BLaER1 (cell line): ENCODE data around the gene ANKRD13D.

Source experiments
- H3K27ac ChIP-seq: shearing (Covaris generic); formaldehyde crosslinking; 2 replicates; pipeline ENCODE4 v1.8.1; 2022
- H3K27me3 ChIP-seq: shearing (Covaris generic); formaldehyde crosslinking; 2 replicates; pipeline ENCODE4 v1.8.1; 2022
- H3K36me3 ChIP-seq: shearing (Covaris generic); formaldehyde crosslinking; 2 replicates; pipeline ENCODE4 v1.8.1; 2022
- H3K4me1 ChIP-seq: shearing (Covaris generic); formaldehyde crosslinking; 2 replicates; pipeline ENCODE4 v1.8.1; 2022
- H3K4me2 ChIP-seq: shearing (Covaris generic); formaldehyde crosslinking; 2 replicates; pipeline ENCODE4 v1.8.1; 2022
- H3K4me3 ChIP-seq: shearing (Covaris generic); formaldehyde crosslinking; 2 replicates; pipeline ENCODE4 v1.8.1; 2022
- H3K9ac ChIP-seq: shearing (Covaris generic); formaldehyde crosslinking; 2 replicates; pipeline ENCODE4 v1.8.1; 2022
- H3K9me3 ChIP-seq: shearing (Covaris generic); formaldehyde crosslinking; 2 replicates; pipeline ENCODE4 v1.8.1; 2022
- H4K20me1 ChIP-seq: shearing (Covaris generic); formaldehyde crosslinking; 2 replicates; pipeline ENCODE4 v1.8.1; 2022
- Cebpa-rat ChIP-seq: shearing (Covaris generic); IDR thresholded peaks from 2 replicates; pipeline ENCODE4 v1.8.1; 2022

ANKRD13D gene

DNA sequence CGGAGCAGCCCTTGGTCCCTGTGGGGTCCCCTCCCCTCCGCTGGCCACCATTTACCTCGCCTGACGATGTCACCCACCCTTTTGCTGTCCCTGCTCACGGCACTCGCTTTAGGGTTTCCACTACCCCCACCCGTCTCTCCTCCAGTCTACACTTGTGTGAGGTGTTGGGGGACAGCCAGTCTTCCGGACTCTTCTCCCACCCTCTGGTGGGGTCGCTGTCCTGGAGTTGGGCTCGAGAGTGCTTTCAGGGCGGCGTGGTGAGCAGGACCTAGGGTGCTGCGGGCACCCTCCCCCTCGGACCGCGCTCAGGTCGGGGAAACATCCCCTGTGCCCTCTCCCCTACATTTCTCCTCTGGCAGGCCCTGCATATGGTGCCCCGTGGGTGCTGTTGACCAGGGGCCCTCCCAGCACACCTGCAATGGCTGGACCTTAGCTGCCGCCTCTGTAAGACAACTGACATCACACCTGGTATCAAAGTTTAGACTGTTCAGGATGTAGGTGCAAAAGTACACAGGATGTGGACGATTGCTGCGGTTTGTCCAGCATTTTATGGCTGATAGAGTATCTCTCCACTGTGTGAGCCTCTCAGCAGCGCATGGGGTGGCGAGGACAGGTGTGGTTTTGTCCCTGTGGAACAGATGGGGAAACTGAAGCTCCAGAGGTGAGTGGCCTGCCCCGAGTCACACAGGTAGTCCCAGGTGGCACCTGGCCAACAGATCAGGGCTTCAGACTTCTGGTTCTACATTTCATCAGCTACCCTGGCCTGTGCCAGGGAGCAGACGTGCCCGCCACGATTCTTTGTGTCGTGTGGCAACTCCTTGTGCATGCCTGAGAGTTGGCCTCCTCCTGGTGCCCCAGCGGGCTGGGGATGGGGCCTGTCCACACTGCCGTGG, 21.7 kb upstream of the ANKRD13D start:
- no peak for TF ChIP-seq Cebpa-rat
- Histone ChIP-seq H3K9me3 (no peaks in the 10 kb centered on the region), H3K4me3 (peak overlapping the region; percentile 99), H3K9ac (peak overlapping the region; percentile 100), H3K27me3 (no peaks in the 10 kb centered on the region), H3K36me3 (peaks cover 46% of the 10 kb centered on the region), H3K4me1 (peaks cover 76% of the 10 kb centered on the region), H3K4me2 (peak overlapping the region; percentile 99), H3K27ac (peak overlapping the region; percentile 100), H4K20me1 (peaks cover 25% of the 10 kb centered on the region)

DNA sequence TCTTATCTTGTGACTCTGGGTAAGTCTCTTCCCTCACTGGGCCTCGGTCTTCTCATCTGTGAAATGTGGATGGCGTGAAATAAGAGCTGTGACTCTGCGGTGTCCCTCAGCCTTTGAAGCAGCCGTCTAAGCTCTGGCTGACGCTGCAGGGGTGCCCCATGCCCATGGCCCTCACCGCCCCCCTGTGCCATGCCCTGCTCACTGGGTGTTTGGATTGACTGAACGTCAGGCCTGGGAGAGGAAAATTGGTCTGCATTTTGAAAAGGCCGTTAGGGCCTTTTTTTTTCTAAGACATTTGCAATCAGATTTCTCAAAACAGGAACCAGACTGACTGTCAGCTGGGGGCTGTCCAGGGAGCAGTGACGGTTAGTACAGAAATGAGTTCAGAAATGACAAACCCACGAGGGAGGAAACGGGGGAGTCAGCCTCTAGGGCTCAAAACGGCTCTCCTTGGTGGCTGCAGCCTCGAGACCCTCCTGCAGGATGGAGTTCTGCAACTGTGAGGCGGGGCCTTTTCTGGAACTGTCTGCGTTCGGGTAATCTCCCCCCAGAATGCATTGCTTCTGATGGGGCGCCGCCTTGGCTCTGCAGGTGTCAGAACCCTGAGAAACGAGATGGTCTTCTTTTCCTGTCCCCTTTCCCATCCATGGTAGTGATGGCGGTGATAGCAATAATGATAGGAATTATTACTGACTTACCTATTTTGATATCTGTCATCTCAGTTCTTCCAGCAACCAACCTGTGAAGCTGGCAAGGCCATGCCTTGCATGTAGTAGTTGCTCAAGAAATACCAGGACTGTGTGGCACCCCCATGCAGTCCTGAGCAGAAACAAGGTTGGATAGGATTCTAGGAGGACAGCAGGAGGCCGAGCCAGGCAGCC, 20.8 kb upstream of the ANKRD13D start:
- Histone ChIP-seq H3K4me3 (peak overlapping the region; percentile 99), H3K36me3 (peaks cover 55% of the 10 kb centered on the region), H3K27me3 (no peaks in the 10 kb centered on the region), H3K27ac (peak overlapping the region; percentile 100), H3K4me2 (peak overlapping the region; percentile 99), H3K9me3 (no peaks in the 10 kb centered on the region), H3K4me1 (peaks cover 76% of the 10 kb centered on the region), H3K9ac (peak overlapping the region; percentile 100), H4K20me1 (peaks cover 33% of the 10 kb centered on the region)
- TF ChIP-seq Cebpa-rat: no peak; the same call in 1 of the 2 replicates

DNA sequence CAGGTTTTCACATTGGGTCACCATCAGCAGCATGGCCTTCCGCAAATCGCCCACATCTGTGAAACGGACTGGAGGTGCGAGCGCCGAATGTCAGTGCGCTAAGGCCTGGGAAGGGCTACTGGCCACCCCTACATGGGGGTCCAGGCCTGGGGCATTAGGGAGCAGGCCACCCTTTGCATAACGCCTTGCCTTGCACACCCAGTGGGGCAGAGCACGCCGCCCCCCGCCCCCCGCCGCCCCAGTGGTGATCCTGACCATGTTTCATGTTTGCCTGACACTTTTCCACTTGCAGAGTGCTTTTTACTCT, 20.2 kb upstream of the ANKRD13D start:
- Histone ChIP-seq H4K20me1 (peaks cover 33% of the 10 kb centered on the region), H3K4me2 (peak overlapping the region; percentile 99), H3K4me1 (peaks cover 76% of the 10 kb centered on the region), H3K36me3 (peaks cover 60% of the 10 kb centered on the region), H3K9me3 (no peaks in the 10 kb centered on the region), H3K27me3 (no peaks in the 10 kb centered on the region), H3K27ac (peak overlapping the region; percentile 100), H3K4me3 (peak overlapping the region; percentile 99), H3K9ac (peak overlapping the region; percentile 100)
- TF ChIP-seq Cebpa-rat: no peak

DNA sequence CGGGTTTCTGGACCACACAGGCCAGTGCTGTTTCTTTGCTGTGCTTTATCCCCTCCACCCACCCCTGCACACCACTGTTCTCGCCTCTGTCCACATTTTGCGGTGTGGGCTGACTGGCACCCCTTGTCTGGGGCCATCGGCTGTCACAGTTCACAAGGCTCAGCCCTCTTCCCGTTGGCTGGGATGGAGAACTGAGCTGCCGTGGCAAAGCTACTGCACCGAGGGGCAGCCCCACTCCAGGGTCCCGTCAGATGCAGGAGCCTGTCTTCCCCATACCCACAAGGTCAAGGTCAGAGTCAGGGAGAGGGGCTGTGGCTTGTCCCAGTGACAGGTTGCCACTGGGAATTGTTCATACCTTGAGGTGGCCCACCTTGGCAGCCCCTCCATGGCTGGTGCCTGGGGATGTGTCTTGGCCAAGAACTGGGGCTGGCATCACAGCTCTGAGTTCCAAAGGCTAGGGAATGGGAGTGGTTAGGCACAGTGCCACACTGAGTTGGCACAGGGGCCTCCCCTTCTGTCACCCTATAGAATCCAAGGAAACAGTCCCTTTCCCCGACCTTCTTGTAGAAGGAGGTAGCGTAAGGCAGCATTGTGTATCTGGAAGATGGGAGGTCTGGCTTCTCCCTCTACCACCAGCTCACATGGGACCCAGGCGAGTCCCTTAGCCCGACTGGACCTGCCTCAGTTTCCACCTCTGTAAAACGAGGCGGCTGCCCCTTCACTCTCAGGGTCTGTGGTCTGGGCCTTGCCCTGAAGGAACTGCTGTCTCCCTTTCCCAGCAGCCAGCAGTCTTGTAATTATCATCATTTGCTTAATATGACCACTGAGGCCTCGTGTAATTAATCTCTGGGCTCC, 19.5 kb upstream of the ANKRD13D start:
- Histone ChIP-seq H3K4me2 (peak overlapping the region; percentile 99), H3K36me3 (peaks cover 67% of the 10 kb centered on the region), H3K9ac (peak overlapping the region; percentile 100), H3K27me3 (no peaks in the 10 kb centered on the region), H3K9me3 (no peaks in the 10 kb centered on the region), H4K20me1 (peaks cover 33% of the 10 kb centered on the region), H3K4me3 (peak overlapping the region; percentile 99), H3K27ac (peak overlapping the region; percentile 100), H3K4me1 (peaks cover 76% of the 10 kb centered on the region)
- no peak for TF ChIP-seq Cebpa-rat

DNA sequence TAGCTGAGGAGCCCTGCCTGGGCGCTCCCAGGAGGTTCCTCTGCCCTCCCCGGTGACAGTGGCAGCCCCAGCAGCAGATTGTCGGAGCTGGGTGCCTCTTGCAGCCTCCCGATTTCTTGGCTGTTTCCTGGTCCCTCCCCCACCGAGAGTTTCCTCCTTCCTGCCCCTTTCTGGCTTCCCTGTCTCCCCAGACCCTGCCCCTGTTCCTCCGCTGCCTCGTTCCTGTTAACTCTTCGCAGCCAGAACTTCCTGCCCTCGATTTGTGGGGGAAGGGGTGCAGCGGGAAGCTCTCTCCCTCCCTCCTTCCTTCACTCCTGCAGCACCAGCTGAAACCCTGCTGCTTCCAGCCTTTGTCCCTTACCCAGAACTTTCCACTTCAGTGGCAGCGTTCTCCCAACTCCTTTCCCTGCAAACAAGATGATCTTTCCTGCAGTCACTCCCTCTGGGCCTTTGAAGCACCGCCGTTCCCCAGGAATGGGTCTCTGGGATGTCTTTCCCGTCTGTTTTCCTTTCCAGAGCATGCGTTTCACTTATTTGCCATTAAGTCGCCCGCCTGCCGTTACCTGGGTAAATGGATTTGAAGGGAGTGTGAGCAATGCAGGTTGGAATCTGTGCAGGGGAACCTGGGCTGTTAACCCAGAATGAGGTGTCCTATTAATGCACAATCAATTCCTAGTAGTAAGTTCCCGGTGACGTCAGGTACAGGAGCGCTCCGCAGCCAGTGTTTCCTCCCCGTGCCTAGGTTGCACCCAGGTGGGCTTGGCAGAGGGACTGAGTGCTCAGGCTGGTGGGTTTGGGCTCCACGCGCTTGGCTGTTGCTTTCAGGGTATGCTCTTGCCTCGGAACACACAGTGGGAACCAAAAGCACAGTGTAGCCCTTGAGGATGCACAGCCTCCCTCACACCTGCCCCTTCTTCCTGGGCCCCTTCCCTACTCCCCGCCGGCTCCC, 18.6 kb upstream of the ANKRD13D start:
- Histone ChIP-seq H4K20me1 (peaks cover 33% of the 10 kb centered on the region), H3K36me3 (peaks cover 76% of the 10 kb centered on the region), H3K27ac (peak overlapping the region; percentile 100), H3K27me3 (no peaks in the 10 kb centered on the region), H3K4me1 (peaks cover 76% of the 10 kb centered on the region), H3K4me2 (peak overlapping the region; percentile 99), H3K9ac (peak overlapping the region; percentile 100), H3K4me3 (peak overlapping the region; percentile 99), H3K9me3 (no peaks in the 10 kb centered on the region)
- TF ChIP-seq Cebpa-rat: no peak

DNA sequence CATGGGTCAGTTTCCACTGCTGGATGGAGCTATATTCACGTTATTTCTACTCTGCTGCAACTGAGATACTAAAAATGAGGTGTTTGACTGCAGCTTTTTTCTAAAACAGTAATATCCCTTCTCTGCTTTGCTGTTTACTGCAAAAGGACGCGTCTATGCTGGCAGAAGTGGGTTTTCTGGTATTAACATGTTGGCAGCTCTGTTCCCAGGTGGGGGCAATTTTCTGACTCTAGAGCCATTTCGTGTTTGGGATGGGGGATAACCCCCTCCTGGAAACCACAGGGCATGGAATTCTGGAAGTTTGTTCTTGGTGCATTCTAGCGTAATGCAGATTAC, 17.9 kb upstream of the ANKRD13D start:
- peaks cover 77% of the 10 kb centered on the region for H3K4me1 ChIP-seq
- no peaks in the 10 kb centered on the region for H3K9me3 ChIP-seq
- H3K4me2 ChIP-seq: peak overlapping the region; percentile 99
- peaks cover 83% of the 10 kb centered on the region for H3K36me3 ChIP-seq
- no peaks in the 10 kb centered on the region for H3K27me3 ChIP-seq
- H3K27ac ChIP-seq: peak overlapping the region; percentile 100
- peaks cover 33% of the 10 kb centered on the region for H4K20me1 ChIP-seq
- TF ChIP-seq Cebpa-rat: no peak
- peak overlapping the region; percentile 100 for H3K9ac ChIP-seq
- H3K4me3 ChIP-seq: peak overlapping the region; percentile 99

DNA sequence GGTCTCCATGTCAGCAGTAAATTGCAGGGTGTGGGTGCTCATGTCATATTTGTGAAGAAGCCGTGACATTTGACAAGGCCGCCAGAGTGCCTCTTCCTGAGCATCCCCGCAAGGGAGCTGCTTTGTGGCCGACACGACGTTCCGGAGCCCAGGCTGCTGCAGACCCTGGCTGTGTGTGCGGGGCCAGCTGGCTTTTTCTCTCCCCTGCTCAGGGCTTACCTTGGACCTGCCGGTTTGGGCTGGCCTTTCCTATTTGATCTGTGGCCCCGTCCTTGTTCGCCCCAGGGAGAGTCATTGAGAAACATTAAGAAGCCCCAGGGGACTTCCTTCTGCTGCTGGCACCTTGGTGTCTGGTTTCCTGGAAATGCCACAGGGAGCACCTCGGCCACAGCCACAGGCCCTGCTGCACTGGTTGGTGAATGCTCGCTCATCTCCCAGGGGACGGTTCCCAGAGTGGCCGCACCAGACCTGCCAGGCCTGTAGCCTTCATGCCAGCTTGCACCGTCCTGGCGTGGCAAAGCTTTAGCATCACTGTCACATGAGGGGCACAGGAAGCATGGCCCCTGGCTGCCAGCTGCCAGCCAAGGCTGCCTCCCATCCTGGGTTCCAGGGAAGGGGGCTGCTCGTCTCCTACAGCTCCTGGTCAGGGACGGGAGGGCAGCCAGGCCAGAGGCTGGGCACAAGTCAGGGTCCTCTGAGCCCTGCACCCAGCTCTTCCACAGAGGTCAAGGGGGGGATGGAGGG, 17.4 kb upstream of the ANKRD13D start:
- Histone ChIP-seq H3K9ac (peak overlapping the region; percentile 100), H3K4me1 (peaks cover 82% of the 10 kb centered on the region), H3K36me3 (peaks cover 84% of the 10 kb centered on the region), H3K27me3 (no peaks in the 10 kb centered on the region), H3K4me3 (peak overlapping the region; percentile 99), H3K27ac (peak overlapping the region; percentile 100), H3K9me3 (no peaks in the 10 kb centered on the region), H3K4me2 (peak overlapping the region; percentile 99), H4K20me1 (peaks cover 33% of the 10 kb centered on the region)
- TF ChIP-seq Cebpa-rat: peak; percentile 82; the same call in 1 of the 2 replicates
